ENCODE data around the gene CASTOR2. TPM values are rescaled to one million over a fixed set of nuclear protein-coding genes. Genes with fewer than 3 reads are reported as not detected.
A peak's percentile ranks its signal among the peaks of the same experiment; 100 is the strongest.

Gene CASTOR2
- total RNA-seq, 4 donors from 2014 or later: 9.6 to 17.7 (median 13.3) TPM

DNA sequence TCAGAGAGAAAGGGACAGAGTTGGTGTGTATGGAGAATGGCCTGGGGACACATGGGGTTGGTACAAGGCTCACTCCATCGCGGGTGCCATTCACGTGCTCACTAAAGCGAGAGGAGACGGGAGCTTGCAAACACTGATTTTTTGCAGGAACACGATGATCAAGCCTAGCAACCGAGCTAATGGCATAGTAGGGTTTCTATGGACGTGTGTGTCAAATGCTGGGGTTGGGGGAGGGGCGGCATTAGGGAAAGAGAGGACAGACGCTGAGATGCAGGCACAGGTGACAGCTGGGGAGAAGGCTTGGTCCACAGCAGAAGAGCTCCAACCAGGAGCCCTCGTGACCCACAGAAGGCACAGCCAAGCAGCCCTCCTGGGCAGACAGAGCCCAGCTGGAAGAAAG is 75.2 kb downstream of the CASTOR2 start:
- TF ChIP-seq EP300 (IDR thresholded peaks at IDR 0.05): no peak
- TF ChIP-seq, protein P1, sequence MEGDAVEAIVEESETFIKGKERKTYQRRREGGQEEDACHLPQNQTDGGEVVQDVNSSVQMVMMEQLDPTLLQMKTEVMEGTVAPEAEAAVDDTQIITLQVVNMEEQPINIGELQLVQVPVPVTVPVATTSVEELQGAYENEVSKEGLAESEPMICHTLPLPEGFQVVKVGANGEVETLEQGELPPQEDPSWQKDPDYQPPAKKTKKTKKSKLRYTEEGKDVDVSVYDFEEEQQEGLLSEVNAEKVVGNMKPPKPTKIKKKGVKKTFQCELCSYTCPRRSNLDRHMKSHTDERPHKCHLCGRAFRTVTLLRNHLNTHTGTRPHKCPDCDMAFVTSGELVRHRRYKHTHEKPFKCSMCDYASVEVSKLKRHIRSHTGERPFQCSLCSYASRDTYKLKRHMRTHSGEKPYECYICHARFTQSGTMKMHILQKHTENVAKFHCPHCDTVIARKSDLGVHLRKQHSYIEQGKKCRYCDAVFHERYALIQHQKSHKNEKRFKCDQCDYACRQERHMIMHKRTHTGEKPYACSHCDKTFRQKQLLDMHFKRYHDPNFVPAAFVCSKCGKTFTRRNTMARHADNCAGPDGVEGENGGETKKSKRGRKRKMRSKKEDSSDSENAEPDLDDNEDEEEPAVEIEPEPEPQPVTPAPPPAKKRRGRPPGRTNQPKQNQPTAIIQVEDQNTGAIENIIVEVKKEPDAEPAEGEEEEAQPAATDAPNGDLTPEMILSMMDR (IDR thresholded peaks at IDR 0.05): no peak
- TF ChIP-seq POLR2A (IDR thresholded peaks at IDR 0.05): no peak
- Histone ChIP-seq H3K36me3 (peaks cover 0 to 32% (median 0%) of the 10 kb centered on the region in 3 donors), H3K4me1 (peaks cover 0 to 7% (median 0%) of the 10 kb centered on the region in 4 donors), H3K27ac (no peak overlapping the region), H3K27me3 (no peaks in the 10 kb centered on the region), H3K4me3 (no peak overlapping the region), H3K9me3 (no peaks in the 10 kb centered on the region)
- WGBS, 2 donors: 78 to 83% methylated on average over 11 of the region's 11 CpGs
- no peak for DNase-seq (ENCODE audit: low spot score in 2 of 2)

DNA sequence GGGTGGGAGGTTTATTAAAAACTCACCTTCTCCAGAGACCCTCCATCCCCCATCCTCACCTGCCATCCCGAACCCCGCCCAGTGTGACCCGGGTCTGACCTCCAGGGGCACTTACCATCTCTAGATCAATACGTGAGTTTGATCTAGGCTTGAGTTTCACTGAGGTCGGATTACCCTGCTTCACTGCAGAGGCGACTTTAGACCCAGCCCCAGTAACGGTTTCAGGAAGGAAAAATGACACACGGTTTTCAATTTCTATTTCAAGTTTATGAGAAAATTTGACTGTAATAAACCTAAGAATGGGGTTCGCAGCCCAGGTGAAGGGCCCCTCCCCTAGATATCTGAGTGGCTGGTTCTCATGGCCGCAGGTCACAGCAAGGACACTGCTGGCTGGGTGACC is 76.0 kb downstream of the CASTOR2 start:
- WGBS, 2 donors: 83 to 90% methylated on average over 10 of the region's 10 CpGs
- DNase-seq (ENCODE audit: low spot score in 2 of 2): no peak
- H3K4me1 ChIP-seq: peaks cover 0 to 7% (median 0%) of the 10 kb centered on the region in 4 donors
- no peak for TF ChIP-seq POLR2A (IDR thresholded peaks at IDR 0.05)
- TF ChIP-seq, protein P1 (IDR thresholded peaks at IDR 0.05): no peak
- peaks cover 0 to 40% (median 0%) of the 10 kb centered on the region in 3 donors for H3K36me3 ChIP-seq
- H3K9me3 ChIP-seq: no peaks in the 10 kb centered on the region
- H3K27me3 ChIP-seq: no peaks in the 10 kb centered on the region
- no peak overlapping the region for H3K4me3 ChIP-seq
- H3K27ac ChIP-seq: no peak overlapping the region

DNA sequence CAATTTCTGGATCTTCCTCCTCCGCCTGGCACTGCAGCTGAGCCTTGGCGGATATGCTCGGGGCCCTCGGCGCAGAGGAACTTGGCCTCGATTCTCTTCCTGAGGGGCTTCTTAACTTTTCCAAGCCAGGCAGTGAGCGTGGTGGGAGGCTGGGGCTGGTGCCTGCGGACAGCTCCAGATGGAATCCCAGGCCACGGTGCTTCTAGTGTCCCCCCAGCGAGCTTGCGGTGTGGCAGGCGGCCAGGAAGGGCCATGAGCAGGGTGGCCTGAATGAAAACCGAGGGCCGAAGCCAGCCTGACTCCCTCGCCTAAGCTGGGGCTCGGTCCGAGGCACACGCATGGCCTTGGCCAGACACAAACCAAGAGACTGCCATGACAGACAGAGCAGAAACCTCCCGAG is 77.8 kb downstream of the CASTOR2 start:
- Histone ChIP-seq H3K27ac (peak overlapping the region in 2 of 4 donors; percentile 36 to 41), H3K27me3 (no peaks in the 10 kb centered on the region), H3K9me3 (no peaks in the 10 kb centered on the region), H3K36me3 (peaks cover 0 to 50% (median 4%) of the 10 kb centered on the region in 3 donors), H3K4me3 (no peak overlapping the region), H3K4me1 (peaks cover 0 to 15% (median 0%) of the 10 kb centered on the region in 4 donors)
- DNase-seq (ENCODE audit: low spot score in 2 of 2): peak; percentile 15 to 22
- WGBS, 2 donors: 73 to 75% methylated on average over 17 to 18 of the region's 19 CpGs
- no peak for TF ChIP-seq EP300 (IDR thresholded peaks at IDR 0.05)
- no peak for TF ChIP-seq POLR2A (IDR thresholded peaks at IDR 0.05)
- TF ChIP-seq, protein P1 (IDR thresholded peaks at IDR 0.05): no peak

DNA sequence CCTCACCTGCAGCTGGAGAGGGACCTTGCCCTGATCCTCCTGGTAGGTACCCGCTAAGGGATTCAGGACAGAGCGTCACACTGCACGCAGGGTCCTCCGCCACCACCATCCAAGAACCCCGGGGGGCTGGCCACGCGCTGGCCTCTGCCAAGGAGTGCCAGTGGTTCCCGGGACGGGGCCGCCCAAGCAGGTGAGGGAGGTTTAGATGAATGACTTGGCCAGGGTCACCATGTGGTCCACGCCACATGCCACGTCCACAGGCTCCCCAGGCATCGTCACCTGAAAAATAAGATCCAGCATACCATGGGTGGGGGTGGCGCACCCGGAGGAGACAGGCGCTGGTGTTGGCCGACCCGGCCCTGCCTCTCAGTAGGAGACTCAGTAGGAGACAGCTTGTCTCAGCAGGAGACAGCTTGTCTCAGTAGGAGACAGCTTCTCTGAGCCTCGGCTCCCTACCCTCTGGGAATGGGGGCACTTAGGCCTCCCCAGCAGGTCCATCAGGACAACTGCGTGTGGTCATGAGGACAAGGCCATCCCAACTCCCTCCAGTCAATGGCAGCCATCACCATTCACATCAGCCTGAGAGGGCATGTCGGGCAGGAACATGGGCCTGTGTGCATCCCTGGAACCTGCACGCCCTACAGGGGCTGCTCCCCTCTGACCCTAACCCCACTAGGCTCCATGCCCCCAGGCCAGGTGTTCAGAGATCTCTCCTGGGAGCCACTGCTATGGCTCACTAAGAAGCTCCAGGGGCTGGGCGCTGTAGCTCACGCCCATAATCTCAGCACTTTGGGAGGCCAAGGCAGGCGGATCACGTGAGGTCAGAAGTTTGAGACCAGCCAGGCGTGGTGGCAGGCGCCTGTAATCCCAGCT is 78.6 kb downstream of the CASTOR2 start:
- no peak for DNase-seq (ENCODE audit: low spot score in 2 of 2)
- TF ChIP-seq POLR2A (IDR thresholded peaks at IDR 0.05): no peak
- TF ChIP-seq, protein P1 (IDR thresholded peaks at IDR 0.05): no peak
- TF ChIP-seq EP300 (IDR thresholded peaks at IDR 0.05): no peak
- Histone ChIP-seq H3K4me3 (no peak overlapping the region), H3K4me1 (peaks cover 0 to 15% (median 0%) of the 10 kb centered on the region in 4 donors), H3K27ac (peak overlapping the region in 1 of 4 donors; percentile 41), H3K27me3 (no peaks in the 10 kb centered on the region), H3K9me3 (no peaks in the 10 kb centered on the region), H3K36me3 (peaks cover 0 to 55% (median 4%) of the 10 kb centered on the region in 3 donors)
- 94 to 98% methylated on average over 19 to 22 of the region's 28 CpGs for WGBS, 2 donors

DNA sequence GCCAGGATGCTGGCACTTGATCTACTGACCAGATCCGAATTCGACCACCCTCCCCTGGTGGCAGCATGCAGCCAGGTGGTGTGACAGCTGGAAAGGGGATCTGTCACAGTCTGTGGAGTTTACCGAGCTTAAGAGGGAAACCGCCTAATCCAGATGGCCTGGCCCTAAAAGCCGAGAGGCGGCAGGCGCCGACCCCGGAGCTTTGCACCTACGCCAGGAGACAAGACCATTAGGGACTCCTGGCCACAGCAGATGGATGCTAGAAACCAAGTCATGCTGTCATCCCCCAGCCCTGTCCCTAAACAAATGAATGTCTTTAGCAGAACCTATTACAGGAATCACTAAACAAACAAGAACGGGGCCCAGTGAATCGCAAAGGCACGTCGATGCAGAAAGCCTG is 81.4 kb downstream of the CASTOR2 start:
- no peaks in the 10 kb centered on the region for H3K27me3 ChIP-seq
- H3K9me3 ChIP-seq: no peaks in the 10 kb centered on the region
- TF ChIP-seq EP300 (IDR thresholded peaks at IDR 0.05): no peak
- TF ChIP-seq, protein P1 (IDR thresholded peaks at IDR 0.05): no peak
- no peak for TF ChIP-seq POLR2A (IDR thresholded peaks at IDR 0.05)
- DNase-seq (ENCODE audit: low spot score in 2 of 2): no peak
- H3K4me3 ChIP-seq: no peak overlapping the region
- peaks cover 0 to 77% (median 12%) of the 10 kb centered on the region in 3 donors for H3K36me3 ChIP-seq
- WGBS, 2 donors: 66 to 81% methylated on average over 13 to 14 of the region's 14 CpGs
- H3K27ac ChIP-seq: peak overlapping the region in 1 of 4 donors; percentile 66
- peaks cover 0 to 29% (median 0%) of the 10 kb centered on the region in 4 donors for H3K4me1 ChIP-seq

Data from tibial nerve (tissue), 4 donors.